Hematopoietic multipotent progenitor cell treated with erythropoietin and hydrocortisone succinate and interleukin-3 and kit ligand, for 4 days (in vitro differentiated cells): ENCODE measurements around the gene AVL9.
"Not testable (repeated sequence)": the region's sequence is repeated elsewhere in the genome, so short reads cannot be mapped to it uniquely, and the experiment has no call there.

Experiments used
- DNase-seq: peaks from one replicate; pipeline ENCODE4 v3.0.0-alpha.2; 2015

Gene AVL9

GRCh38 chr7:32495298-32496051 lies at the start of gene AVL9:
TSS of gene AVL9 (plus strand) at chr7:32495489. CDS start at chr7:32495710, 221 bp downstream.
- DNase-seq, result peak; percentile 99

- no peak for DNase-seq
These were observed 48.1 kb upstream of the AVL9 start for GRCh38 chr7:32447218-32447617.

GRCh38 chr7:32453341-32454011 lies 41.8 kb upstream of the AVL9 start:
- DNase-seq, result no peak

GRCh38 chr7:32458025-32458424 lies 37.3 kb upstream of the AVL9 start:
- peak; percentile 8 for DNase-seq

DNA sequence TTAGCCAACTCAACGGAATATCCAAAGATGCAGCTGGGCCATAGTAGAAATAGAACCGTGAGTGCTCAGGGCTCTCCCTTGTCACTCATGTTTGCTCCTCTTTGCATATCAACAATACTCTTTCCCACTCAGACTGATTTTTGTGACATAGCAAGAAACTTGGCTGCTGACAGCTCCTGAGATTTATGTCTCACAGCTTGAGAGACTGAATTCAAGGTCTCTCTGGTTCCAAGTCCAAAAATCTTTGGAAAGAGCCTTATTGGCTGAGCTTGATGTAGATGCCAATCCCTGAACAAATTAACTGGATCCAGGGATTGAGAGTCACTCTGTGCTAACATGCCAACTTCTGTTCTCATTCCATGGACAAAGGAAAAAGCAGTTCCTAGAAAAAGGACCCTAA lies 35.5 kb upstream of the AVL9 start:
- no peak for DNase-seq

- DNase-seq, result no peak
These were observed 33.8 kb upstream of the AVL9 start for GRCh38 chr7:32461484-32461883.

DNA sequence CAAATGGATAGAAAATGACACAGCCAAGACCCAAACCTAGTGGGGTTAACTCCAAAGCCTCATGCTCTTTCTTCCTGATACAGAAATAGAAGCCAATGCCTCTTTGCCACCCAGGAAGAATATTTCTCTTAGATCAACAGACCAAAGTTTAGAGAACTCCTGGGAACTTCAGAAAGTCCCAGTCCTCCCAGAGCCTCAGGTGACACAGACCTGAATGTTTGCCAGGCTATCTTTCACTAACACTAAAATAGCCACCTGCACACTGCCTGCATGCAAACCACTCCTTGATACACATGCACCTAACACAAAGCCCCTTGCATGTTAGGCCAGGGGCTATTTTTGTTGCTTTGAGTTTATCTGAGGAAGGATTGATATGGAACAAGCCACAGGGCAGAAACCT lies 32.8 kb upstream of the AVL9 start:
- DNase-seq, result no peak

GRCh38 chr7:32462977-32463376 lies 32.3 kb upstream of the AVL9 start:
- DNase-seq, result no peak

GRCh38 chr7:32464641-32465416 lies 30.5 kb upstream of the AVL9 start:
- DNase-seq, result not testable (repeated sequence)

DNA sequence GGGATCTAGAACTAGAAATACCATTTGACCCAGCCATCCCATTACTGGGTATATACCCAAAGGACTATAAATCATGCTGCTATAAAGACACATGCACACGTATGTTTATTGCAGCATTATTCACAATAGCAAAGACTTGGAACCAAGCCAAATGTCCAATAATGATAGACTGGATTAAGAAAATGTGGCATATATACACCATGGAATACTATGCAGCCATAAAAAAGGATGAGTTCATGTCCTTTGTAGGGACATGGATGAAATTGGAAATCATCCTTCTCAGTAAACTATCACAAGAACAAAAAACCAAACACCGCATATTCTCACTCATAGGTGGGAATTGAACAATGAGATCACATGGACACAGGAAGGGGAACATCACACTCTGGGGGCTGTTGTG lies 25.3 kb upstream of the AVL9 start:
- DNase-seq, result not testable (repeated sequence)

- no peak for DNase-seq
These were observed 24.4 kb upstream of the AVL9 start for GRCh38 chr7:32470871-32471270.

- DNase-seq, result no peak
These were observed 23.3 kb upstream of the AVL9 start for GRCh38 chr7:32472015-32472414.

DNA sequence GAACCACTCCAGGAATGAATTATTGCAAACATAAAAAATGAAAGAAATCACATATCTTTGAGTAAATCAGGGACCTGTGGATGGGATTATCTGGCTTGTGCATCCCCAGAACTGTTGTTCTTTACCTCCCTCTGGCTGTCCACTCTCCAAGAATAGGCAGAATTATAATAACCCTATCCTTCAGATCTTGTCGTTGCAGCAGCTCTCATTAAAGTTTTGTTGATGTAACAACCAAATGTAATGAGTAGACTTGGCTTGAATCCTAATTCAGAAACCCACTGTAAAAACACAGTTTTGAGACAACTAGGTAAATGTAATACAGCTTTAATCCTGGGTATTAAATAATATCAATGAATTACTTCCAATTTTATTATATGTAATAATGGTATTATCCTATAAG lies 21.3 kb upstream of the AVL9 start:
- no peak for DNase-seq

DNA sequence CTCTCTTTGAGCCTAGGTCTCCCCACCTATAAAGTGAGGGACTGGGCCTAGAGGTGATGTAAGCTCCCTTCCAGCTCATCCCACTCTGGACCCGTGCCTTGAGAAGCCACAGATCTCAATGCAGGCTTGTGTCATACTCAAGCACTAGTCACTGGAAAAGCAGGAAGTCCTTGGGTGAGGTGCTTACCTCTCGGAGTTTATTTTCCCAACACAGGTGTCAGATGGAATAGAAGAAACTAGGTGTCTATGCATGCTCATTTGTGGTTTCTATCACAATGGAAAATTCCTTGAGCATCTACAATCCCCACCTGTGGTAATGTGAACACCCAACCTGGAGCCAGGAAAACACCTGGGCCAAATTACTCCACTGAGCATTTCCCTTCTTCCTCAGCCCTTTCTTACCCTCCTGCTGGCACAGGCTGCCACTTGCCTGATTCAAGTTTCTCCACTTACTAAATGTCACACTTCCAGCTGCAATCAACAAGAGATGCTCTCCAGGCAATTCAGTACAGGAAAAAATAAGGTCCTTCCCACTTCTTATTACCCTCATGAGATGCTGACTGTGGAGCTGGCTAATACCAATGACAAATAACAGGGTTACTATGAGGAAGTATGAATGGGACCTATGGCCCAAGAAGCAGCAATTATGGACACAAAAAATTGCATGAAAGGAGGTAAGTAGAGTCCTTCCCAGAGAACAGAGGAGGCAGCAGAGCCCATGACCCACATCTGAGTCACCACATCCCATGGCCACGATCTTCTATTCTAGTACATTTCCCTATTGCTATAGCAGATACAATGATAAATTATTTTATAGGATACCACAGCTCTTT lies 18.3 kb upstream of the AVL9 start:
- DNase-seq, result no peak

- no peak for DNase-seq
These were observed 17.7 kb upstream of the AVL9 start for GRCh38 chr7:32477649-32477980.

GRCh38 chr7:32479574-32480200 lies 15.6 kb upstream of the AVL9 start:
- peak; percentile 81 for DNase-seq

DNA sequence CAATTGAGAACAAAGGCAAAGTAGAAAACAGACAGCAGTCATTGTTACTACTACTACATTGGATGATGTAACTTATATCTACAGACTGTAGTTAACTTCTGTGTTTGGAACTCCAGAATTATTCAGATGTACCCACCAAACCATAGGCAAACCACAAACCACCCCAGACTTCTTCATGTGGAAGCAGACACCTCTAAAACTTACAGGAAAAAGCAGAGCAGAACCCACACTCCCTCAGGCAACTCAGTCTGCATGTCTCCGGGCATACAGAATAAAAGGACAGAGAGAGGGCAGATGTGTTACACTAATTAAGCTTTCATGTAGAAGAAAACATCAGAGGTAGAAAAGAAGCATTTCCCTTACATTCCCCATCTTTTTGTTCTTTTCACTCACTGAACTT lies 14.1 kb upstream of the AVL9 start:
- no peak for DNase-seq

DNA sequence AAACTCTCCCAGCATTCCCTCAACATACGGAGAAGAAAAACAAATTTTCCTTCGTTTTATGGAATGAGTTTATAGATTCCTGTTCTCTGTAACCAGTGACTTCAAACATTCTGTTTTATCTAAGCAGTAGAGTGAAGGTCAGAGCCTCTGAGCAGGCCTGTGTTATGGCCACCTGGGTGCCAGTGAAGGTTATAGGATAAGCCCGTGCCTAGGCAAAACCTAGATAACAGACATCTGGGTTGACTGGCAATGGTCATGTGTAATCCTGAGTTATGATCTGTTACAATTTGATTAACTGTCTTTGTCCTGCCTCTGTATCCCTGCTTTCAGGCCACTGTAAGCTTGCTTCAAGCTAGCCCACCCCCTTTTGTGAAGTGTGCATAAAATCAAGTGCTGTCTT lies 13.4 kb upstream of the AVL9 start:
- DNase-seq, result peak; percentile 34

DNA sequence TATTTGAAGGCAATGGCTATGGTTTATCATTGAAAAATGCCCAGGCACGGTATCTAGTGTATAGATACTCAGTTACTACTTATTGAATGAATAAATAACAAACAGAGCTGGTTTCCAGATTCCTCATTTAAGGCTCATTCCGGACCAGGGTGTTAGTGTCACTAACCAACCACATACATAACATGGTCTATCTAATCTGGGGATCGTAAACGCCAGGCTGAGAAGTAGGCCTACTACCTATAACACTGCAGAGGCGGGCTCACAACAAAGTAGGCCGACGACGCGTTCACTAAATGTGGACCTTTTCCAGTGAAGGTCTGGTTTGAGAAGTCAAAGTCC lies 5.5 kb upstream of the AVL9 start:
- DNase-seq, result no peak

GRCh38 chr7:32490127-32490796 lies 5.0 kb upstream of the AVL9 start, which contains the start of gene LSM5:
TSS of gene LSM5 (minus strand) at chr7:32490380. CDS start at chr7:32490365, 15 bp downstream.
- DNase-seq, result peak; percentile 98

GRCh38 chr7:32494946-32495297 lies 367 bp upstream of the AVL9 start:
- no peak for DNase-seq
